Activated T-cell treated with anti-CD3 and anti-CD28 coated beads, Interleukin-2, amount 50 U/mL, for 24 hours (primary cell): ENCODE data around the gene BMAL1.

ENCODE experiments used
- DNase-seq: peaks from one replicate; pipeline ENCODE4 v3.0.0-alpha.2; 2020
- H3K27ac Mint-ChIP-seq: 2 replicates; pipeline ENCODE4 v1.8.0; 2020; ENCODE audit warnings: mild to moderate bottlenecking, mixed read lengths
- H3K27me3 Mint-ChIP-seq: 2 replicates; pipeline ENCODE4 v1.8.0; 2020; ENCODE audit warnings: mixed read lengths
- H3K36me3 Mint-ChIP-seq: 2 replicates; pipeline ENCODE4 v1.8.0; 2020; ENCODE audit warnings: low read depth, mixed read lengths
- H3K4me1 Mint-ChIP-seq: 2 replicates; pipeline ENCODE4 v1.8.0; 2020; ENCODE audit warnings: low read depth, mixed read lengths
- H3K4me3 Mint-ChIP-seq: 2 replicates; pipeline ENCODE4 v1.8.0; 2020; ENCODE audit warnings: mild to moderate bottlenecking, moderate library complexity, mixed read lengths
- H3K9me3 Mint-ChIP-seq: 2 replicates; pipeline ENCODE4 v1.8.0; 2020; ENCODE audit warnings: mixed read lengths

Gene BMAL1

DNA sequence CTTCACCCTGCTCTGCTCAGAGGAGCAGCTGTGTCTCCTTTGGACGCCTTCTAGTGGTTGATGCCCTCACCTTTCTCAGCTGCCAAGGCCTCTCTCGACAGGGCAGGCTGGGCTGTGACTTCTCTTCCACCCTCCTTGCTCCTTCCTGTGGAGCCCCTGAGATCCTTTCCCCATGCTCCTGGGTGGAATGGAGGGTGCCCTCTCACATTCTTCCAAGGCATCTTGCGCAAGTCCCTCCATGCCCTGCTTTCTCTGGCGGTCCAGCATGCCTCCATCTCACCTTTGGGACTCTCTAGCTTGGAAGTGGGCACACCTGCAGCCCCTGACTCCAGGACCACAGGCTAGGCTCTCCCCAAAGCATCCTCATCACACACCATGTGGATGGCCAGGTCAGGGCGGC, 68.9 kb downstream of the BMAL1 start:
- Mint-ChIP-seq H3K4me3 (no peak overlapping the region), H3K27ac (no peak overlapping the region), H3K27me3 (no peaks in the 10 kb centered on the region), H3K4me1 (peaks cover 35% of the 10 kb centered on the region), H3K36me3 (peaks cover 31% of the 10 kb centered on the region), H3K9me3 (no peaks in the 10 kb centered on the region)
- DNase-seq = no peak

DNA sequence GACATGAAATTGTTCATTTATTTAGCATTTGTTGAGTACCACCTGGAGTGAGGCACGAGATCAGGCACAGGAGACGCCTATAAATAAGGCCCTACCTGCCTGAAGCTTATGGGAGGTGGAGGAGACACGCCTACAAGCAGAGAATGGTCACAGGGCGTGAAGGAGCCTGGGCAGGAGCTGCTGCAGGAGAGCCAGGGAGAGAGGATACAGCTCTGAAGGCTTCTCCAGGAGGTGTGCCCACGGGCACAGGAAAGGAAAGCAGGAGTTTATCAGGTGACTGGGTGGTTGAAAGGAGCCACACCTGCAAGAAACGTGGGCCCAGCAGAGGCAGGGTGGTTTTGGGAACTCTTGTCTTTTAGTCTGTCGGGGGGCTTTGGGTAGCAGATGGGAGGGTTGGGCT, 70.3 kb downstream of the BMAL1 start:
- Mint-ChIP-seq H3K27me3 (no peaks in the 10 kb centered on the region), H3K4me3 (no peak overlapping the region), H3K36me3 (peaks cover 45% of the 10 kb centered on the region), H3K9me3 (no peaks in the 10 kb centered on the region), H3K4me1 (peaks cover 35% of the 10 kb centered on the region), H3K27ac (peak overlapping the region; percentile 73)
- no peak for DNase-seq

DNA sequence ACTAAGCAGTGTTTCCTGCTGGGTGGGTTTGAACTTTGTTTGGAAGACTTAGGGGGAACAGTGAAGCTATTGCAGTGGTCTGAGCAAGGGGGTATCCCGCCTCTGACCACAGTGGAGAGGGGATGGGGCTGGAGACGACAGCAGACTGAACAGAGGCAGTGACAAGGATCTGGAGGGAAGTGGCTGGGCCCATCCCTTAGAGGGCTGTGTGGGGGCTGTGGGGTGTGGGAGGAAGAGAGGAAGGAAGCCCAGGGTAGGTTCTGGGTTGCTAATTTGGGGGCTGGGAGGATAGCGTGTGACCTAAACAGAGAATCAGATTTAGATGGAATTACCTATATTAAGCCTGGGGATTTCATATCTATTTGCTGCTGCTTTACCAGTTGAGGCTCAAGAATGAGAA, 70.7 kb downstream of the BMAL1 start:
- Mint-ChIP-seq H3K27ac (peak overlapping the region; percentile 73), H3K27me3 (no peaks in the 10 kb centered on the region), H3K36me3 (peaks cover 47% of the 10 kb centered on the region), H3K4me3 (no peak overlapping the region), H3K9me3 (no peaks in the 10 kb centered on the region), H3K4me1 (peaks cover 35% of the 10 kb centered on the region)
- no peak for DNase-seq

DNA sequence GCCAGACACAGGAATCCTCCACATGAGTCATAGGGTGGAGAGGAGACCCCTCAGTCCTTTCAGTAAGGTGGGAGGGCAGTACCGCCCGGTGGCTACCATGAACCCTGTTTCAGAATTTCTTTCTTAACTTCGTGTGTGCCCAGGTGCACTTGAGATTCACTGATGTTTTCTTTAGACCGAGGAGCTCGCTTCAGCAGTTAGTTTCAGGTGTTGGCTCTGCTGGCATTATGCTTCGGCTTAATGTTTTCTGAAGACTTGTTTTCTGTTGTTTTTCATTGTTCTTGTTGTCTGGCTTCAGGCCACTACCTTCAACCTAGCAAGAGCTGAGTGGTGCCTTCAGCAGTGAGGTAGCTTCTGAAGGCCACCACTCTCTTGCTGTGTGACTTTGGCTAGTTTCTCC, 71.5 kb downstream of the BMAL1 start:
- Mint-ChIP-seq H3K36me3 (peaks cover 48% of the 10 kb centered on the region), H3K4me1 (peaks cover 28% of the 10 kb centered on the region), H3K9me3 (no peaks in the 10 kb centered on the region), H3K27ac (no peak overlapping the region), H3K27me3 (no peaks in the 10 kb centered on the region), H3K4me3 (no peak overlapping the region)
- DNase-seq = no peak

DNA sequence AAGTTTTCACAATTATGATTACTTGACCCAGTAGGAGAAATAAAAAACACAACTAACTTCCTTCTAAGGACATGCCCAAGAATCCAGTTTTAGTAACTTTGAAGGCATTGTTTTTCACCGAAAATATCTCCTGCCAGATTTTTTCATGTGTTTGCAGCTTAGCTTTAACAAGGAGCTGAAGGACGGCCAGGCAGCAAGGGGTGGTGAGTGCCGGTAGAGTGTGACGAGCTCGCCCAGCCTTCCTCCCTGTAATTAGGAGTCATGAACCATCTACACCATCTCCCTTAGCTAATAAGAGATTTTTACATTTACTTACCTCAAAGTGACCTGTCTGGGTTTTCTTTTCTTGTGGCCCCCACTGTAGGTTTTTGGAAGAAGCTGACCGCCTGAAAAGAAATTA, 72.0 kb downstream of the BMAL1 start:
- no peak for DNase-seq
- Mint-ChIP-seq H3K4me1 (peaks cover 22% of the 10 kb centered on the region), H3K9me3 (no peaks in the 10 kb centered on the region), H3K36me3 (peaks cover 49% of the 10 kb centered on the region), H3K27me3 (no peaks in the 10 kb centered on the region), H3K27ac (peak overlapping the region; percentile 64), H3K4me3 (no peak overlapping the region)

DNA sequence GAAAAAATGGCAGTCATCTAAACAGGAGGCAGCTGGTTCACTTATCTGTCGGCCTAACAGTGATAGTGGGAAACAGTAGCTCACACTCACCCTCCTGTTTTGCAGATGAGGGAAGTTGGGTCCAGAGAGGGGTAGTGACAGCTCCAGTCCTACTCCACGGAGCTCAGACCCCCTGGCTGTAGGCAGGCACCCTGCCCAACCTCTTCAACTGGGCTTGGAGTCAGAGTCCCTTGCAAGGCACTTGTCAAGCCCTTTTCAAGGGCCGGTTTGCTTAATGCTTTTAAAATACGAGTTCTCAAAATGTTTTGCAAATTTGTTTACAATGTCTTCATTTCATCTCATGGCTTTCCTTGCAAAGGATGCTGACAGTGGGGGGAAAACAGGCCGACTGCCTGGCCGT, 75.1 kb downstream of the BMAL1 start:
- DNase-seq = no peak
- Mint-ChIP-seq H3K36me3 (peaks cover 73% of the 10 kb centered on the region), H3K27me3 (no peaks in the 10 kb centered on the region), H3K4me3 (no peak overlapping the region), H3K9me3 (no peaks in the 10 kb centered on the region), H3K27ac (no peak overlapping the region), H3K4me1 (peaks cover 11% of the 10 kb centered on the region)

DNA sequence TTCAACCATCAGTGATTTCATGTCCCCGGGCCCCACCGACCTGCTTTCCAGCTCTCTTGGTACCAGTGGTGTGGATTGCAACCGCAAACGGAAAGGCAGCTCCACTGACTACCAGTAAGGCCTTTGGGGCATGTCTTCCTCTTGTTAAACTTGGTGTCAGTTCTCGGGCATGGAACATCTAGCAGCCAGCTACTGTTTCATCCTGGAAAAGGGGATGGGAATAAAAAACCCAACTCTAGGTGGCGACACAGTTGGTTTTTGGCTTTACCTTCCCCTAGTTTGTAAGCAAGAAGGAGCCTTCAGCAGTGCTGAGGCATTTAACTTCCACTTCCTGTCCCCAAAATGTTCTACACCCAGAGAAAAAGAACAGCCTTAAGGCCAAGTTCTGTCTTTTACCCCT, 76.7 kb downstream of the BMAL1 start:
- H3K27me3 Mint-ChIP-seq = no peaks in the 10 kb centered on the region
- no peak overlapping the region for H3K4me3 Mint-ChIP-seq
- H3K36me3 Mint-ChIP-seq = peaks cover 88% of the 10 kb centered on the region
- no peak for DNase-seq
- H3K27ac Mint-ChIP-seq = peak overlapping the region; percentile 31
- H3K4me1 Mint-ChIP-seq = peaks cover 7% of the 10 kb centered on the region
- H3K9me3 Mint-ChIP-seq = no peaks in the 10 kb centered on the region

DNA sequence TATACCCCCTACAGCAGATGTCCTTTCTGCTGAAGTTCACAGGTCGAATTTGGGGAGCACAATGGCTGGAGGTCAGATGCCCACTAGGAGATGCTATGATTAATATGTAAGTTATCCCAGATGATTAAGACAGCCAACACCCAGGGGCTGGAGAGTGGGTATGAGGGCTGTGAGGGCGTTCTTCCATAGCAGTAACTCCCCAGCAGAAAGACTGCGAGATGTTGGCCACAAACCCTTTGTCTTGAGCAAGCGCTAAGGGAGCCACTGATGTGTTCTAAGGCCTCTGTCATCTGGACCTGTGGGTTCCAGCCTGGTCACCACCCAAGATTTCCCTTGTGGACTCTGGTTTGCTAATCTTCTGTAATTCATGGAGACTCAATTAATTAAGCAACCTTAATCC, 77.6 kb downstream of the BMAL1 start:
- no peaks in the 10 kb centered on the region for H3K27me3 Mint-ChIP-seq
- peaks cover 89% of the 10 kb centered on the region for H3K36me3 Mint-ChIP-seq
- H3K9me3 Mint-ChIP-seq = no peaks in the 10 kb centered on the region
- H3K27ac Mint-ChIP-seq = no peak overlapping the region
- no peak overlapping the region for H3K4me3 Mint-ChIP-seq
- peaks cover 7% of the 10 kb centered on the region for H3K4me1 Mint-ChIP-seq
- DNase-seq = no peak

DNA sequence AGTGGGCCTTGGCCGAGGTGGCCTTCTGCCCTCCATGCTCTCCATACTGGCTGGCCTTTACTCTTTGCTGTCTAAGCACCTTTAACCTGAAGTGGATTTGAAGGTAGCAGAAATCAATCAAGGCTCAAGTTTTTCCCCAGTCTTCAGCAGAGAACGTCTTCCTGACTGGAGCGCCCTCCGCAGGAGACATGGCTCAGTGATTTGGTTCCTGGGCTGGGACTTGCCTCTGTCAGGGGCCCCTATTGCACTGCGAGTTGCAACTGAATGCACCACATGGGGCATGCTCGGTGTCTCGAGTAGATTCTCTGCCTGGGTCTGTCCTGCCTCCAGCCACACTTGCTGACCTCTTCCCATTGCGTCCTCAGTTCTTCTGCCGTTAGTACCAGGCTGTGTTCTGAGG, 79.6 kb downstream of the BMAL1 start:
- H3K27me3 Mint-ChIP-seq = no peaks in the 10 kb centered on the region
- H3K4me1 Mint-ChIP-seq = peaks cover 7% of the 10 kb centered on the region
- H3K27ac Mint-ChIP-seq = no peak overlapping the region
- no peaks in the 10 kb centered on the region for H3K9me3 Mint-ChIP-seq
- no peak overlapping the region for H3K4me3 Mint-ChIP-seq
- no peak for DNase-seq
- peaks cover 92% of the 10 kb centered on the region for H3K36me3 Mint-ChIP-seq

DNA sequence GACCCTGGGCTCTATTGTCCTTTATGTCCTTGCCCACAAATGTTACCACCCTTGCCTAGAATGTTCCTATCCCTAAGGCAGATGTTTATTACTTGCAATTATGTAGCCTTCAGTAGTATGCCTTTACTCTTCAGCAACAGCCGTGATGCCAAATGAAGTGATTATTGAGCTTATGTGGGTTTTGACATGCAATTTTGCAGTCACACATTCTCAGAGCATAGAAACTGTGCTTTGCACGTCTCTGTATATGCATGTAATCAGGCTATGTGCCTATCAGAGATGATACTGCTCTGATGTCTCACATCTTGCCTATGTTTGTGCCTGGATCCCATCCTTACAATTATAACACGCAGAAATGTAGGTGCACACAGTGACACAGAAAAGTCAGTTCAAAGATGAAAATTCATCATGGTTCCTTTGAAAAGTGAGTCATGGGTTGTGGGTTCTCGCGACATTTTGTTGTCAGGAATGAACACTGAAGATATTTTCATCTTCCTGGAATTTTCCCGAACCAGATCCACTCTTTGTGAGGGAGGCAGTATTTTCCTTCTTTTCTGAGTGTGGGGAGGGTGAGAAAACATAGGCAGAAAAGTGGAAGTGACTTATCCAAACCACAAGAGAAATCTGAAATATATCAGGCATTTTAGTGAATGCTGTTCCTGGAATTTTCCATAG, 81.1 kb downstream of the BMAL1 start:
- H3K27me3 Mint-ChIP-seq = no peaks in the 10 kb centered on the region
- DNase-seq = no peak
- peaks cover 94% of the 10 kb centered on the region for H3K36me3 Mint-ChIP-seq
- H3K4me3 Mint-ChIP-seq = no peak overlapping the region
- H3K27ac Mint-ChIP-seq = peak overlapping the region; percentile 14
- peaks cover 7% of the 10 kb centered on the region for H3K4me1 Mint-ChIP-seq
- H3K9me3 Mint-ChIP-seq = no peaks in the 10 kb centered on the region

DNA sequence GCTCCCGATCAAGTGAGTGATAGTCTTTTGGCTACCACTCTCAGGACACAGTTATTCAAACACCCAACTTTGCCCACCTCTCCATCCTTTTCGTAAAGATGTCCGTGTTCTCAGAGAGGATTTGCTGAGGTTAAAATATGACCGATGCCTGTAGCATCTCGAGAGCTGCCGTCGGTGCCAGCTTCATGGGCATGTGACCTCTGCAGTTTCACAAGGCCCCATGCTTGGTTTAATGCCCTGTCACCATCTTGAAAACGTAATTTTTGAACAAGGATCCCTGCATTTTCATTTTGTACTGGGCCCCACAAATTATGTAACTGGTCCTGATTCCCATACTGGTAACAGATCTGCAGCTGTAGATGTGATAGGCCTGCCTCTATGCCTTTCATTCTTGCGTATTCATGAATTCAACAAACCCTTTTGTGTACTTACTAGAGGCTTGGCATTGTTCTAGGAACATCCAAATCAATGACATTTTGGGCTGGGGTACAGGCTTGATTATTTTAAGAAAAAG, 85.1 kb downstream of the BMAL1 start:
- H3K4me1 Mint-ChIP-seq = peaks cover 7% of the 10 kb centered on the region
- H3K36me3 Mint-ChIP-seq = peaks cover 95% of the 10 kb centered on the region
- no peaks in the 10 kb centered on the region for H3K27me3 Mint-ChIP-seq
- H3K9me3 Mint-ChIP-seq = no peaks in the 10 kb centered on the region
- H3K27ac Mint-ChIP-seq = no peak overlapping the region
- DNase-seq = no peak
- no peak overlapping the region for H3K4me3 Mint-ChIP-seq

DNA sequence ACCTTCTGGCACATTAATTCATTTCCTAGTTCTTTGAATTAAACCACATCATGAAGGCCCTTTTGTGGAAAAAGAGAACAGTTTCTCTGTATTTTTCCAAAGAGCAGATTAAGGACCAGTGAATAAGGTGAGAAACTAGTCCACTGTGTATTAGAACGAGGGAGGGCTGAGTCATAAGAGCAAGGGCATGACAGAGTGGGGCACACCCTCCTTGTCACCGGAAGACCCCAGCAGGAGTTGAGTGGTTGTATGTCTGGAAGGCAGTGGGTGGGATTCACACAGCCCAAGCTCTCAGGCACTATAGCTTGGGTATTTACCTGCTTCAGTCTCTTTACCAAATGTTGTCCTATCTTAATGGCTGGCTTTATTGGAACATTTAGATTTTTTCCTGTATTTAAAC, 86.8 kb downstream of the BMAL1 start:
- H3K4me1 Mint-ChIP-seq = no peaks in the 10 kb centered on the region
- peak overlapping the region; percentile 64 for H3K27ac Mint-ChIP-seq
- no peaks in the 10 kb centered on the region for H3K9me3 Mint-ChIP-seq
- DNase-seq = no peak
- H3K36me3 Mint-ChIP-seq = peaks cover 89% of the 10 kb centered on the region
- no peak overlapping the region for H3K4me3 Mint-ChIP-seq
- H3K27me3 Mint-ChIP-seq = no peaks in the 10 kb centered on the region

DNA sequence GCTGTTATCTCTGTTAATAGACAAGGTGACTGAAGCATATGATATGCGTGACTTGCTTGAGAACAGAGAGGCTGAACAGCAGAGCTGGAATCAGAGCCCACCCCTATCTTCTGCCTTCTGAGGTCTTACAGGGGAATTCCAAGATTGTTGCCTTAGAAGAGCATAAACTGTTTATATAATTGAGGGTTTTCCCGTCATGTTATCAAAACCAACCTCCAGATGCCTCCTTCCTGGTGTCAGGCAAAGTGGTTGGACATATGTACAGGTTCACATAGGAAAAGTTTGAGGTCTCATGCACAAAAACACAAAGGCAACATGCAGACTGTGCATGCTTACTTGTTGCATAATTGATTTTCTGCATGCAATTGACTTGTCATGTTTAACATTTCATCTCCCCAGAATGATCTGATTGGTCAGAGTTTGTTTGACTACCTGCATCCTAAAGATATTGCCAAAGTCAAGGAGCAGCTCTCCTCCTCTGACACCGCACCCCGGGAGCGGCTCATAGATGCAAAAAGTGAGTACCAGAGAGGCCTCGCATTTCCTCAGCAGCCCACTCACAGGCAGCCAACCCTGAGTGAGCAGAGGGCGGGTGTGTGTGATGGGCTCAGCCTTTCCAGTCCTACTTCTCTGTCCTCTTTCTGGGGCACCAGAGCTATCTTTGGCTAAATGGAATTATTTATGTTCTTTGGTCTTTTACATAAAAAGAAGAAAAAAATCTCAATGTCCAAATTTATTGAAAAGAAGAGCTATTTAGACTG, 88.9 kb downstream of the BMAL1 start:
- no peak overlapping the region for H3K27ac Mint-ChIP-seq
- H3K36me3 Mint-ChIP-seq = peaks cover 68% of the 10 kb centered on the region

DNA sequence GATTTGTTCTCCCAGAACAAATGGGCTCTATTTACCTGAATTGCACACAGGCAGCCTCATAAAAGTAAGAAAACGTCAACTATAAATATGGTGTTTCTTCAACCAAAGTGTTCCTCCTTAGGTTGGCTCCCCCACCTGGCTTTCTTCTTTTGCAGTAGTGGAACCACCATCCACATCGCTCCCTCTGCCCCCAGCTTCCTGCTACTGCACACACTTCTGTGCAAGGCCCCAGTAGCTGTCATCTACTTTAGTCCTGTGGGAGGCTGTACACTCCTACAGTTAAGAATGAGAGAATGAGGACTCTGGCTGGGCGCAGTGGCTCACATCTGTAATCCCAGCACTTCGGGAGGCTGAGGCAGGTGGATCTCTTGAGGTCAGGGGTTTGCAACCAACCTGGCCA, 89.5 kb downstream of the BMAL1 start:
- no peaks in the 10 kb centered on the region for H3K4me1 Mint-ChIP-seq
- peaks cover 62% of the 10 kb centered on the region for H3K36me3 Mint-ChIP-seq
- no peak overlapping the region for H3K4me3 Mint-ChIP-seq
- H3K27ac Mint-ChIP-seq = no peak overlapping the region
- H3K9me3 Mint-ChIP-seq = no peaks in the 10 kb centered on the region
- no peaks in the 10 kb centered on the region for H3K27me3 Mint-ChIP-seq
- no peak for DNase-seq

More for the DNA sequence above, 88.9 kb downstream of the BMAL1 start:
- no peak for DNase-seq
- Mint-ChIP-seq H3K9me3 (no peaks in the 10 kb centered on the region), H3K4me1 (no peaks in the 10 kb centered on the region), H3K4me3 (no peak overlapping the region), H3K27me3 (no peaks in the 10 kb centered on the region)

DNA sequence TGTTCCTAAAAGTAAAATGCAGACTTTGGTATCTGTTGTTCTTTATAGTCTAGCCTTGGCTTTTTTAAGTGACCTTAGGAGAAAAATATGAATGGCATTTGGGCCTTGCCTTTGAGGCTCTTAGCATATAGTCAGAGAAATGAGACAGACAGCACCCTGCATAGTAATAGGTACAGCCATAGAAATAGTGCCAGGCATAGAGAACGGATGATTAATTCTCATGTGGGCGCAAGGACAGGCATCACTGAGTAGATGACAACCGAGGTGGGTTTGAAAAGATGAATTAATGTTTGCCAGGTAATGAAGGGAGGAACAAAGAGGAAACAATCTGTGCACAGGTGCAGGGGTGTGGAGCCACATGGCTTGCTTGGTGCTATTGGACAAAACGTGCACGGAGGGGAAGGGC, 90.5 kb downstream of the BMAL1 start:
- Mint-ChIP-seq H3K9me3 (no peaks in the 10 kb centered on the region), H3K4me3 (no peak overlapping the region), H3K27ac (peak overlapping the region; percentile 68), H3K36me3 (peaks cover 54% of the 10 kb centered on the region), H3K4me1 (no peaks in the 10 kb centered on the region), H3K27me3 (no peaks in the 10 kb centered on the region)
- no peak for DNase-seq
